ENCODE data around the gene SOCS6.

- TF ChIP-seq, protein P1, sequence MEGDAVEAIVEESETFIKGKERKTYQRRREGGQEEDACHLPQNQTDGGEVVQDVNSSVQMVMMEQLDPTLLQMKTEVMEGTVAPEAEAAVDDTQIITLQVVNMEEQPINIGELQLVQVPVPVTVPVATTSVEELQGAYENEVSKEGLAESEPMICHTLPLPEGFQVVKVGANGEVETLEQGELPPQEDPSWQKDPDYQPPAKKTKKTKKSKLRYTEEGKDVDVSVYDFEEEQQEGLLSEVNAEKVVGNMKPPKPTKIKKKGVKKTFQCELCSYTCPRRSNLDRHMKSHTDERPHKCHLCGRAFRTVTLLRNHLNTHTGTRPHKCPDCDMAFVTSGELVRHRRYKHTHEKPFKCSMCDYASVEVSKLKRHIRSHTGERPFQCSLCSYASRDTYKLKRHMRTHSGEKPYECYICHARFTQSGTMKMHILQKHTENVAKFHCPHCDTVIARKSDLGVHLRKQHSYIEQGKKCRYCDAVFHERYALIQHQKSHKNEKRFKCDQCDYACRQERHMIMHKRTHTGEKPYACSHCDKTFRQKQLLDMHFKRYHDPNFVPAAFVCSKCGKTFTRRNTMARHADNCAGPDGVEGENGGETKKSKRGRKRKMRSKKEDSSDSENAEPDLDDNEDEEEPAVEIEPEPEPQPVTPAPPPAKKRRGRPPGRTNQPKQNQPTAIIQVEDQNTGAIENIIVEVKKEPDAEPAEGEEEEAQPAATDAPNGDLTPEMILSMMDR (IDR thresholded peaks at IDR 0.05; ENCODE audit: low read depth, low read length), result no peak
- no peak for TF ChIP-seq EZH2phosphoT487 (IDR thresholded peaks at IDR 0.05; ENCODE audit: low read depth)
Observed at GRCh38 chr18:70288851-70289328, at the start of gene SOCS6.

All from OCI-LY3 (cell line).